KOPT-K1 (cell line): ENCODE results near the gene PSMB10.
"Not testable (repeated sequence)": the region's sequence is repeated elsewhere in the genome, so short reads cannot be mapped to it uniquely, and the experiment has no call there.

ENCODE experiments used
- H3K27ac ChIP-seq: fragments of 200-600 bp; sonication (generic); 2 replicates; pipeline ENCODE4 v1.5.1; 2016; ENCODE audit warnings: antibody characterized with exemption, mild to moderate bottlenecking, low read depth, low read length; ENCODE audit not compliant: poor library complexity, severe bottlenecking
- H3K36me3 ChIP-seq: fragments of 200-600 bp; sonication (generic); 2 replicates; pipeline ENCODE4 v1.5.1; 2017; ENCODE audit warnings: antibody characterized with exemption, mild to moderate bottlenecking, low read length, moderate library complexity; ENCODE audit not compliant: insufficient read depth
- H3K9me3 ChIP-seq: fragments of 200-600 bp; sonication (generic); 2 replicates; pipeline ENCODE4 v1.5.1; 2017; ENCODE audit warnings: antibody characterized with exemption, low read length, mild to moderate bottlenecking; ENCODE audit not compliant: insufficient read depth, poor library complexity, severe bottlenecking

Gene PSMB10

DNA sequence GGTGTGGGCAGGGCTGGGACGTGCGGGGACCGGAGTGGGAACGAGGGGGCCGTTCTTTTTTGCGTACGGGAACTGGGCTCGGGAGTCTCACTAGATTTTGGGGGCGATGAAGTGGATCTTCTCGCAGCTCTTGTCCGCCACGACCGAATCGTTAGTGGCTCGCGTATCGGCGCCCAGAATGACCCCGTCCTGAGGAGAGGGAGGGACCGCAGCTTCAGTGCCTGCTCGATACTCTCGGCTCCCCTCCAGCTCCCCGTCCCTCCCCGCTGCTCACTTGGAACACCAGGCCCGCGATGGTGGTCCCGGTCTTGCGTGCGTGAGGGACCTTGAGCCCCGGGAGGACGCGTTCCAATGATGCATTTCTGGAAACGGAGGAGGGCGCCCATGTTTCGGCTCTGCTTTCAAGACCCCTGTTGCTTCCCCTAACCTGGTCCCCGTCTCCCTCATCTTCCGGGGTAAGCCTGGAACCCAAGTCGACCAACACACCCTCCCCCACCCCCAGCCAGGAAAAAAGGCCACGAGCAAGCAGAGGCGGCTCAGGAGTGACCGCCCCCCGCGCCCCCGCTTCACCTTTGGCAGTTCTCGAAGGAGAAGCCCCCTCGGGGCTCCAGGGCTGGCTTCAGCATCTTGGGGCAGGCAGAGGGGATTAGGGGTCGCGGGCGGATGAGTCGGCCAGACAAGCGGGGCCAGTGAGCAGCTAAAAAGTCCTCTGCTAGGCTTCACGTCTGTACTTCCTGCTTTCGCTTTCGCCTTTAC is at the start of gene PSMB10:
PSMB10 (minus strand) TSS at position 727 of the 756 bp plus-strand sequence; CDS start at position 626, 101 bp downstream.
- H3K36me3 ChIP-seq = peaks cover 40% of the 10 kb centered on the region
- no peaks in the 10 kb centered on the region for H3K9me3 ChIP-seq
- peak within 1 kb of the TSS; percentile 97 for H3K27ac ChIP-seq

DNA sequence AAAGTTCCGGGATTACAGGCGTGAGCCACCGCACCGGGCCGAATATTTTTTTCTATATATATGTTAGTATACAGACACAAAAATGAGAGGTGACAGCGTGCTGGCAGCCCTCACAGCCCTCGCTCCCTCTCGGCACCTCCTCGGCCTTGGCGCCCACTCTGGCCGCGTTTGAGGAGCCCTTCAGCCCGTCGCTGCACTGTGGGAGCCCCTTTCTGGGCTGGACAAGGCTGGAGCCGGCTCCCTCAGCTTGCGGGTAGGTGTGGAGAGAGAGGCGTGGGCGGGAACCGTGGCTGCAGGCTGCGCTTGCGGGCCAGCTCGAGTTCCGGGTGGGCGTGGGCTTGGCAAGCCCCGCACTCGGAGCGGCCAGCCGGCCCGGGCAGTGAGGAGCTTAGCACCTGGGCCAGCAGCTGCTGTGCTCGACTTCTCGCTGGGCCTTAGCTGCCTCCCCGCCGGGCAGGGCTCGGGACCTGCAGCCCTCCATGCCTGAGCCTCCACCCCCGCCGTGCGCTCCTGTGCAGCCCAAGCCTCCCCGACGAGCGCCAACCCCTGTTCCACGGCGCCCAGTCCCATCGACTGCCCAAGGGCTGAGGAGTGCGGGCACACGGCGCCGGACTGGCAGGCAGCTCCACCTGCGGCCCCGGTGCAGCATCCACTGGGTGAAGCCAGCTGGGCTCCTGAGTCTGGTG is 45.5 kb upstream of the PSMB10 start:
- Histone ChIP-seq H3K9me3 (no peaks in the 10 kb centered on the region), H3K36me3 (no peaks in the 10 kb centered on the region), H3K27ac (no peak overlapping the region)

DNA sequence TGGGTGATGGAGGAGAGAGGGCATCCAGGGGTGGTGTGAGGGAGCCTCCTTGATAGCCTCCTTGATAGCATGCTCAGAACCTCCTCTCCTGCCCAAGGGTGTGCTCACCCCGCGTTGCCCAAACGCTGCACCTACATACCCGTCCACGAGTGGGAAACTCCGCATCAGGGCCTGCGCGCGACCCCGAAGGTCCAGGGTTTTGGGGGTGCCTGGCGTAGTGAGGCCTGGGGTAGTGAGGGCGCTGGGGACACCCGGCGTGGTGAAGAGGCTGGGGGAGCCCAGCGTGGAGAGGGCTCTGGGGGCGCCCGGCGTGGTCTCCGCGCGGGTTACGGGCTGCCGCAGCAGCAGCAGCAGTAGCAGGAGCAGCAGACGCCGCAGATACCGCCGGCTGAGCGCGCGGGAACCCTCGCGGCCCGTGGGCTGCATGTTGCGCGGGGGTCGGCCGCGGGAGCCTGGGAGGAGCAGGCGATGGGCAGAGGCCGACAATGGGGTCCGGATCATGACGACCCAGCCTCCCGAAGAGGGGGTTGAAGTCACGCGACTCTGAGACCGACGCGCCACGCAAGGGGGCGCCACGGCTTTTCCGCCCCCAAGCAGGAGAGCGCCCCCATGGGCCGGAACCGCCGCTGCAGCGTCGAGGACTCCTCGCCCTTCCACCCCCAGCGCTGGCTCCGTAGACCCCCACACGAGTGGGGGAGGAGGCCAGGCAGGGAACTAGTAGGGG is 43.5 kb upstream of the PSMB10 start, which contains the start of gene DPEP3:
DPEP3 (minus strand) TSS at position 545 of the 724 bp plus-strand sequence; CDS start at position 426, 119 bp downstream.
- Histone ChIP-seq H3K27ac (no peak within 1 kb of the TSS), H3K9me3 (no peaks in the 10 kb centered on the region), H3K36me3 (no peaks in the 10 kb centered on the region)

DNA sequence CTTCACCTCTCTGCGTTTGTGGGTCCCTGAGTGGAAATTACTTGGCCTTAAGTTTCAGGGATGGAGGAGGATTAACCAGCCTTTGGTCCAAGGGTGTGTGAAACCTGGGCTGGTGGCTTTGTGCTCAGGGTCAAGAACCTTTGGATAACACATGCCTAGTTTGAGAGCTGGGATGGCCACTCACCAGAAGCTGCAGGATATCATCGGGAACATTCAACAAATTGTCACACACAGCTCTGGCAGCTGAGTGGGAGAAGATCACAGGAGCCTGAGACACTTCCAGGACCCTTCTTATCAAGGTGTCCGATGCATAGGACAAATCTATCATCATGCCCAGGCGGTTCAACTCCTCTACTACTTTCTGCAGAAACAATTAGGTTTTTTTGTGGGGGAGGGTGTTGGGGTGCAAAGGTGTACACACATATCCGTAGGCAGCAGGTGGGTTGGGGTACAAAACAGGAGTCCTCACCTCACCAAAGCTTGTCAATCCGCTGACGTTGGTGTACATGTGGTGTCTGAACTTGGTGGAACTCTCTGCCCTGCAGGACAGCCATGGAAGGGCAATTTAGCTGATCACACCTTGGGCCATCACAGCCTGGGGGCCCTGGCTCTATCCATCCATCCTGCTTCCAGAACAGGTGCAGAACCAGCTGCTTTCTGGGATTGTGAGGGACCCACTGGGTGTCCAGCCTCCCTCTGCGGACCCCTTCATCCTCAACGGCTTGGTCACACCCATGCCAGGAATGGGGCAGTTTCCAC is 41.0 kb upstream of the PSMB10 start:
- no peaks in the 10 kb centered on the region for H3K36me3 ChIP-seq
- no peaks in the 10 kb centered on the region for H3K9me3 ChIP-seq
- H3K27ac ChIP-seq = no peak overlapping the region

DNA sequence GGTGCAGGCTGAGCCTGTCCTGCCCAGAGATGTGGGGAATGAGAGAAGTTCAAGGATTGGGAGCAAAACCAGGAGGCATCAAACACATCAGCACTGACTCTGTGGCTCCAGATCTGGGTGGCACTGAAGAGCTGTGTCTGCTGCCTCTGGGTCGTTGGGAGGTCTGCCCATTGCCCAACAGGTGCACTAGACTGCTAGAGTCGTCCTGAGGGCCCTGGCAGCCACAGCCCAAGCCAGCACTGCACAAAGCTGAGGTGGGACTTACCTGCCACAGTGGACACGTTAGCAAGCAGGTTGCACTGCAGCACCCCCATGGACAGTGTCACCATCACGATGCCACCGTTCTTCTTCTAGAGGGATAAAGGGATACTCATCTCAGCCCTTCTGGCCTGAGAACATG is 40.4 kb upstream of the PSMB10 start:
- Histone ChIP-seq H3K27ac (no peak overlapping the region), H3K36me3 (no peaks in the 10 kb centered on the region), H3K9me3 (no peaks in the 10 kb centered on the region)

DNA sequence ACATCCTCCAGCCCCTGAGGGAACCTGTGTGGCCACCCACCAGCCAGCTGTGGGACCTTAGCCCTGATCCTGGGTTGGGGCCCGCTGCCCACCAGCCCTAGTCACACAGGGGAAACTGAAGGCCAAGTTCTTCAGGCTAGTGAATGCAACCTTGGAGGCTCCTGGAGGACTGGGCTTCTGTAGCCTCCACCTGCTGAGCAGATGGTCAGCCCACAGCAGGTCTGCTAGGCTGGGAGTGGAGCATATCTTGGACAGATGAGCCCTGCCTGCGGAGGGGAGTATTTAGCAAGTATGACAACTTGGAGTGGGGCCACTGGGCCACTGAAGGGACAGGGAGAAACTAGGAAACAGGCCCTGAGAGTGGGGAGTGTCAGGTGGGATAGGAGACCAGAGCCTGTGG is 39.6 kb upstream of the PSMB10 start:
- no peaks in the 10 kb centered on the region for H3K9me3 ChIP-seq
- H3K36me3 ChIP-seq = no peaks in the 10 kb centered on the region
- no peak overlapping the region for H3K27ac ChIP-seq

DNA sequence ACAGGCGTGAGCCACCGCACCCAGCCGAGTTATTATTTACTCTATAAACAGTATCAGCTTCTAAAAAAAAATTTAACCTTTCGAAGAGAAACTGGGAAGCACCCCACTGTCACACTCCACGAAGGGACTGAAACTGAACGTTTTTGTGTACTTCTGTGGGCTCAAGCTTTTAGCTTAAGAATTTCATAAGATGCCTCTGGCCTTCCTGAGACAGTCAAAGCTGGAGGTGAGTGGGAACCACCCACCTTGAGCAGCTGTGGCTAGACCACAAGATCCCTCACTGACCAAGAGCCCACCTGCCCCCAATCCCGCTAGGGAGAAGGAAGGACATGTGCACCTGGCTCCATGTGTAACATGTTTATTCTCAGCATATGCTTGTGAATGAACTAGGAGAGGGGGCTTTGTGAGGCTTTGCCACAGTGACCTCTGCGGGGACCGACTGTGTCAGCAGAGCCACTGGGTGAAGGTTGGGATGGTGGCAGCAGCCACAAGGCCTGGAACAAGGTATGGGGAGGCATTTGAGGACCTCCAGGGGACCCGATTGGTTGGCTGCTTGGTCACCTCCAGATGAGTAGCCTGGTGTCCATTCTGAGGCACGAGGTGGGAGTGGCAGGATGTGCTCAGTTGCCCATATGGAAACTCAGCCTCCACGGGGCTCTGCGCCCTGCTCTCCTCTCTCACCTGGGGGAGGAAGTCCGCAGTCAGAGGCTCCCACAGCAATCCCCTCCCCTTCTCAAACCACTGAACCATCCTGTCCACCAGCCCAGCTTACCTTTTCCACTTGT is 38.9 kb upstream of the PSMB10 start:
- H3K36me3 ChIP-seq = no peaks in the 10 kb centered on the region
- H3K27ac ChIP-seq = no peak overlapping the region

DNA sequence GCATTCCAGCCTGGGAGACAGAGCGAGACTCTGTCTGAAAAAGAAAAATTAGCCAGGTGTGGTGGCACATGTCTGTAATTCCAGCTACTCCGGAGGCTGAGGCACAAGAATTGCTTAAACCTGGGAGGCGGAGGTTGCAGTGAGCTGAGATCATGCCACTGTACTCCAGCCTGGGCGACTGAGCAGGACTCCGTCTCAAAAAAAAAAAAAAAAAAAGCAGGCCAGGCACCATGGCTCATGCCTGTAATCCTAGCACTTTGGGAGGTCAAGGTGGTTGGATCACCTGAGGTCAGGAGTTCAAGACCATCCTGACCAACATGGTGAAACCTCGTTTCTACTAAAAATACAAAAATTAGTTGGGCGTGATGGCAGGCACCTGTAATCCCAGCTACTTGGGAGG is 35.6 kb upstream of the PSMB10 start:
- H3K27ac ChIP-seq, H3K9me3 ChIP-seq, H3K36me3 ChIP-seq: not testable (repeated sequence)

More for the DNA sequence above, 38.9 kb upstream of the PSMB10 start:
- no peaks in the 10 kb centered on the region for H3K9me3 ChIP-seq

DNA sequence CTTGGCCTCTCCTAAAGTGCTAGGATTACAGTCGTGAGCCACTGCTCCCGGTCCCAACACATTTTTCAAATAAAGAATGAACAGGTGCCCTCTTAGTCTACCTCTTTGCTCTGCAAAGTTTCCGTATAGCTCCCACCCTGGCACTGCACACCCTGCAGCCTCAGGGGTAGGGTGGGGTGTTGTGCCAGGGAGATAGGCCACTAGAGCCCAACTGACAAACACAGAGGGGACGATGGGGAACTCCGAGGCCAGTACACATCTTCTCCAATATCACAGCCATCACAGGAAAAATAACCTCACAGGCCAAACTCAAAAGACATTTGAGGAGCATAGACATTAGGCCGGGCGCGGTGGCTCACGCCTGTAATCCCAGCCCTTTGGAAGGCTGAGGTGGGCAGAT is 34.5 kb upstream of the PSMB10 start:
- Histone ChIP-seq H3K27ac (no peak overlapping the region), H3K9me3 (no peaks in the 10 kb centered on the region), H3K36me3 (no peaks in the 10 kb centered on the region)

DNA sequence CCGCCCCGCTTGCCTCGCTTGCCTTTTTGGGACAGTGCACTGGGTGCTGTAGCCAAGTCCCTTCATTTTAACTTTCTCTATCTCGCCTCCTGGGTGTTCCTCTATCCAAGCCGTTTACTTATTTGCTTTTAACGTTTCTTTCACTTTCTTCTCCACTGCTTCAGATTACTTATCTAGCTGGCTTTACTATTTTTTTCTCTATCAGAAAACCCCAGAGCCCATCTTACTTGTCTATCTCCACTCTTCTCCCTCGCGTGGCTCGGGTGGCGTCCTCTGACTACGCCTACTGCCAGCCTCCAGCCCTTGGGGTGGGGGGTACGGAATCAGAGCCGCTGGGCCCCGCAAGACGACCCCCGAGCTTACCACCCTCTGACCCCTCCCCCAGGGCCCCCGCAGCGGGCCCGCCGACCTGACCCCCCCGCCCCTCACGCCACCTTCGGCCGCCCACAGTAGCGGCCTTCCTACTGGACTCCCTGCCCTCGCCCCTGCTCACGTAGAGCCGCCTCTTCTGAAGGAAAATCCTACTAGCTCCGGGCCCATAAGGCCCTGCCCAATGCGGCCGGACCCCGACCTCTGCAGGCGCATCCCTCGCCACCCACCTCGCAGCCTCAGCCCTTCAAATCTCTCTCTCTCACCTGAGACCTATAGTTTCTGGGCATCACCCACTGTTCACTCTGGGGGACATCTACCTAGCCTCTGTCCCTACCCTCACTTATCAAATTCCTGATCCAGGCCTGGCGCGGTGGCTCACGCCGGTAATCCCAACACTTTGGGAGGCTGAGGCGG is 32.8 kb upstream of the PSMB10 start:
- Histone ChIP-seq H3K9me3 (no peaks in the 10 kb centered on the region), H3K27ac (peak overlapping the region; percentile 67), H3K36me3 (no peaks in the 10 kb centered on the region)

DNA sequence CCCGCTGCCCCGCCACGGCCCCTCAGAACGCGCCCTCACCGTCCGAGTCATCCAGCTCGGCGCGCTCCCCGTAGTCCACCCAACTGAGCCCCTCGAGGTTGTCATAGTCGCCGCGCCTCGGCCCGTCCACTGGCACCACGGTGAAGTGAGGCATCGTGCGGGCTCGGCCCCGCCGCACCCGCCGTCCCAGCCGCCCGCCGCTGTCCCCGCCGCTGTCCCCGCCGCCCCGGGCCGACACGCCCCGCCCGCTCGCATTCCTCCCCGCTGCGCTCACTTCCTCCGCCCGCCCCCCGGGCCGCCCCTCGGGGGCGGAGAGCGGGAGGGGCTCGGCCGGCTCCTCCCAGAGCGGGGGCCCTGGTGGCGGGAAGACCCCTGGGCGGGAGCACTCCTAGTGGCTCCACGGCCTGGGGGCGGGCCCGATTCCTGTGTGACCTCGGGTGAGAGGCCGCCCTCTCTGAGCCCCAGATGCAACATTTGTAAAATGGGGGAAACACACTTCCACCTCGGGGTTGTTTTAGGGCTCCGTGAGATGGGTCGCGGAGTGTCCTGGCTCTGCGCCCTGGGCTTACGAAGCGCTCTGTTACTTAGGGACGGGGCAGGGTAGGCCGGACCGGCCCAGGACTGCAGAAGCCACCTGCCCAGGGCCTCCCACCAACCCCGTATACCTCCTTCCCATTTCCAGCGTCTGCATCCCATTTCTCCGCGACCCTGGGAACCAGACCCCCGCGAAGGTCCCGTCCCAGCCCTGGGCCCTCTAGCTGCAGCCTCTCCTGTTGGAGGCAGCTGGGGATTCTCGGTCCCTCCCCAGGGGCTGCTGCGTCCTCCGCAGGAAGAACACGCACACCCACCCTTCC is 32.0 kb upstream of the PSMB10 start, which contains the start of gene SLC12A4:
SLC12A4 (minus strand) TSS at position 238 of the 854 bp plus-strand sequence; CDS start at position 154, 84 bp downstream.
- no peaks in the 10 kb centered on the region for H3K9me3 ChIP-seq
- no peaks in the 10 kb centered on the region for H3K36me3 ChIP-seq
- H3K27ac ChIP-seq = peak within 1 kb of the TSS; percentile 67

DNA sequence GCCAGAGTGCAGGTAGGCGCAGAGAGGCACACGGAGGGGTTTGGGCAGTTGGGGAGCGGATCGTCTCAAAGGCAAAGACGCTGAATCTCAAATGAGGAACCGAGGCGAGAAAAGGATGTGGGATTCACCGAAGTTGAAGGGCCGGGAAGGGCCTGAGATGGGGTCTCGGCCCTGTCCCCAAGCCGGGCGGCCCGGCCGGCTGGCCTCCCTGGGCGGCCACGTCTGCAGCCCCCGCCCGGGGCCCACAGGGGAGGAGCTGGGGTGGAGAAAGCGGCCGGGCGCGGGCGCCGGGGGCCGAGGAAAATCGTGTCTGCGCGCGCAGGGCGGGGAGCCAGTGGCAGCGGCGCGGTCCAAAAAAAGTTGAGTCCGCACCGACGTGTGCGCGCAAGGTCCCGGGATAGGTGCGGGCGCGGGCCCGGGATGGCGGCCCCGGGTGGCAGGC is 31.3 kb upstream of the PSMB10 start:
- Histone ChIP-seq H3K27ac (peak overlapping the region; percentile 67), H3K9me3 (no peaks in the 10 kb centered on the region), H3K36me3 (peaks cover 4% of the 10 kb centered on the region; the same call in 1 of the 2 replicates)
